IPS-11a (cell line): Measurements from ENCODE around the gene BRIX1.
"Not testable (repeated sequence)": the region's sequence is repeated elsewhere in the genome, so short reads cannot be mapped to it uniquely, and the experiment has no call there.

ENCODE experiments used
- H3K4me3 ChIP-seq: one replicate; pipeline ENCODE4 v1.5.1; 2013; ENCODE audit warnings: low read depth, low read length, control low read depth

Gene BRIX1

GRCh38 chr5:34957857-34958690 is 42.6 kb downstream of the BRIX1 start:
- H3K4me3 ChIP-seq = no peak overlapping the region

DNA sequence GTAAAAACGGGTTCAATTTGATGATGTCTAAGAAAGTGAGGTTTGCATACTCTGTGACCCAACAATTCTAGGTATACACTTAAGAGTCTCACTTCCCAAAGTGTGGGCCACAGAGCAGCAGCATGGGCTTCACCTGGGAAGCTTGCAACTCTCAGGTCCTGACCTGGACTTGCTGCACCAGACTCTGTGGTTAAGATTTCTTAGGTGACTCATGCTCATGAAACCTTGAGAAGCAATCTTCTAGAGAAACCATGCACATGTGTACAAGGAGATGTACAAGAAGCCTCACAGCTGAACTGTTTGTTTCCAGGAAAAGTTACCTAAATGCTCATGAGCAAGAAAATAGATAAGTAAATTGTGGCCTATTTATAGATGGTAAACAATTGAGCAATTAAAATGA is 43.8 kb downstream of the BRIX1 start:
- no peak overlapping the region for H3K4me3 ChIP-seq

GRCh38 chr5:34967540-34967939 is 52.0 kb downstream of the BRIX1 start:
- H3K4me3 ChIP-seq = no peak overlapping the region

- no peak overlapping the region for H3K4me3 ChIP-seq
These were observed 52.7 kb downstream of the BRIX1 start for GRCh38 chr5:34968258-34968657.

- no peak overlapping the region for H3K4me3 ChIP-seq
These were observed 55.0 kb downstream of the BRIX1 start for GRCh38 chr5:34970552-34970951.

- H3K4me3 ChIP-seq = not testable (repeated sequence)
These were observed 56.1 kb downstream of the BRIX1 start for GRCh38 chr5:34971655-34972054.
